NCI-H128 (cell line): Measurements from ENCODE around the gene MVK.
A peak's percentile ranks its signal among the peaks of the same experiment; 100 is the strongest.

Experiments
- DNase-seq: peaks from one replicate; lab custom pipeline; 2025; ENCODE audit not compliant: unreplicated experiment; lab: John Stamatoyannopoulos, UW

The MVK gene

GRCh38 chr12:109605599-109606228 is 32.1 kb downstream of the MVK start:
- DNase-seq, result no peak

- no peak for DNase-seq
These were observed 32.9 kb downstream of the MVK start for GRCh38 chr12:109606320-109607028.

GRCh38 chr12:109607618-109608017 is 34.0 kb downstream of the MVK start:
- DNase-seq, result no peak

- no peak for DNase-seq
These were observed 34.7 kb downstream of the MVK start for GRCh38 chr12:109608270-109608669.

- DNase-seq, result no peak
These were observed 35.2 kb downstream of the MVK start for GRCh38 chr12:109608793-109609192.

- DNase-seq, result no peak
These were observed 35.7 kb downstream of the MVK start for GRCh38 chr12:109609342-109609741.

- no peak for DNase-seq
These were observed 36.9 kb downstream of the MVK start for GRCh38 chr12:109610523-109610922.

GRCh38 chr12:109611223-109611622 is 37.6 kb downstream of the MVK start:
- DNase-seq, result no peak

- no peak for DNase-seq
These were observed 38.4 kb downstream of the MVK start for GRCh38 chr12:109612003-109612402.

- no peak for DNase-seq
These were observed 39.4 kb downstream of the MVK start for GRCh38 chr12:109612975-109613502.

GRCh38 chr12:109613649-109614455 is 40.3 kb downstream of the MVK start:
- no peak for DNase-seq

- DNase-seq, result no peak
These were observed 42.1 kb downstream of the MVK start for GRCh38 chr12:109615556-109616229.

GRCh38 chr12:109617491-109617890 is 43.9 kb downstream of the MVK start:
- DNase-seq, result no peak

GRCh38 chr12:109618082-109618481 is 44.5 kb downstream of the MVK start:
- DNase-seq, result no peak

GRCh38 chr12:109619002-109619604 is 45.5 kb downstream of the MVK start:
- DNase-seq, result no peak

GRCh38 chr12:109621211-109621694 is 47.7 kb downstream of the MVK start:
- DNase-seq, result no peak

GRCh38 chr12:109621901-109622364 is 48.3 kb downstream of the MVK start:
- peak; percentile 5 for DNase-seq

GRCh38 chr12:109624467-109624866 is 50.9 kb downstream of the MVK start:
- no peak for DNase-seq

- no peak for DNase-seq
These were observed 51.6 kb downstream of the MVK start for GRCh38 chr12:109625131-109625559.

GRCh38 chr12:109625749-109626377 is 52.3 kb downstream of the MVK start:
- DNase-seq, result no peak
